Ovary (tissue), 9 donors: ENCODE measurements around the gene ESRRG. TPM values are rescaled to one million over a fixed set of nuclear protein-coding genes. Genes with fewer than 3 reads are reported as not detected.

ENCODE experiments used
- DNase-seq, 5 donors: peaks; one replicate each; pipeline ENCODE4 v3.0.0-alpha.2; 2019 to 2020
- H3K27ac ChIP-seq, 2 donors: fragments of 200-600 bp; one replicate each; pipeline versions ENCODE4 v1.5.1 to v1.8.0; 2019 to 2022
- H3K27me3 ChIP-seq: fragments of 200-600 bp; one replicate; pipeline ENCODE4 v1.8.0; 2022
- H3K36me3 ChIP-seq: fragments of 200-600 bp; sonication (generic); one replicate; pipeline ENCODE4 v1.5.1; 2019
- H3K4me1 ChIP-seq: one replicate; pipeline ENCODE4 v1.8.1; 2013; ENCODE audit warnings: mild to moderate bottlenecking, moderate library complexity; ENCODE audit not compliant: insufficient read depth
- H3K4me3 ChIP-seq: fragments of 200-600 bp; sonication (generic); one replicate; pipeline ENCODE4 v1.5.1; 2017
- H3K9me3 ChIP-seq, 2 donors: fragments of 200-600 bp in 1 of 2; sonication (generic) in 1 of 2; one replicate each; pipeline versions ENCODE4 v1.5.1 to v1.8.1; 2013 to 2019; ENCODE audit warnings: mild to moderate bottlenecking in 1 of 2, moderate library complexity in 1 of 2
- EP300 ChIP-seq: sonication (generic); formaldehyde crosslinking; IDR thresholded peaks from one replicate; pipeline ENCODE4 v1.6.1; 2017; ENCODE audit warnings: antibody characterized with exemption
- POLR2A ChIP-seq: fragments of 450-650 bp; IDR thresholded peaks from one replicate; pipeline ENCODE4 v1.6.1; 2017; ENCODE audit warnings: antibody characterized with exemption, mild to moderate bottlenecking, moderate library complexity
- WGBS, 3 donors: extraction: QIAGEN DNeasy Blood & Tissue Kit in 1 of 3; methylation state at CpG; one replicate each; pipeline versions ENCODE4 v1.1.5 to v1.1.7; 2013 to 2017; 5-methylcytosine and 5-hydroxymethylcytosine counted together
- intact Hi-C, 4 donors: fragments of 100-400 bp; cut with DNase I; formaldehyde crosslinking; loops; one replicate each; pipeline versions ENCODE4 v1.11.0 to v1.15.1; 2022 to 2023
- polyA plus RNA-seq, 2 donors: library from polyadenylated mRNA; stranded (reverse); fragments of 200-250 nt in 1 of 2; fragments of 350-450 nt in 1 of 2; fragmentation: Illumina TruSeq in 1 of 2; extraction: RNeasy Lipid Tissue Mini Kit (QIAGEN cat#74804) in 1 of 2; gene quantifications; one replicate each; pipeline ENCODE4 v1.2.3, GENCODE V29; 2013 to 2014
- total RNA-seq, 7 donors: library from RNA; depleted of rRNA in 2 of 7; stranded (reverse); fragments of >200 nt in 2 of 7; fragmentation: NEBNext Ultra II Directional in 3 of 7; extraction: Animal tissue kit (Norgen Biotek cat#: 25700) in 3 of 7; gene quantifications; one replicate each; pipeline versions ENCODE4 v1.1.0 to v1.2.4, GENCODE V29; 2016 to 2023
- TF ChIP-seq, protein P1 (sequence below), 3 donors: fragments of 450-650 bp in 2 of 3; fragments of 200-600 bp in 1 of 3; IDR thresholded peaks; one replicate each; pipeline versions ENCODE4 v1.5.1 to v1.8.0; 2016 to 2022; ENCODE audit warnings: antibody characterized with exemption in 3 of 3, mild to moderate bottlenecking in 1 of 3
- donor health status: DM: no; HTN: no; CAD: no; lungs with moderate emphysema.
- donor health status: DM: no; HTN: no; CAD: no.
- donor health status: Bipolar disorder and iron deficiency.
- donor health status: DM: yes; HTN: yes; CAD: no.
- donor health status: DM: no; HTN: no; CAD: no.
- donor health status: DM: yes; HTN: yes; CAD: no.

The ESRRG gene
- total and polyA plus RNA-seq, 9 donors: 0.07 to 3.2 (median 1.2) TPM

DNA sequence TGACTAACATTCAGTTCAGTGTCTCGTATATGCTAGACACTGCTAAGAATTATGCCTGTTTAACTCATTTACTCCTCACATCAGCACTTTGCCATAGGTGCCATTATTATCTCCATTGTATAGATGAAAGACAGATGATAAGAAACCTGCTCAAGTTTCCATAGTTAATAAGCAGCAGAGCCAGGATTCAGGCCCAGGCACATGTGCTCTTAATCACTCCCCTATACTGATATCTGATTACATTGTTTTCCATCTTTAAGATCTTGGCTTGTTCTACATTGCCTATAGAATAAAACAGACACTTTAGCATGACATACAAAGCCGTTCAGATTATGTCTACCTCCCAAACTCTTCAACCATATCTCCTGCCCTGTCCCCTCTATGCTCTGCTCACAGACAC lies 269.5 kb downstream of the ESRRG start:
- H3K27ac ChIP-seq: no peak overlapping the region
- 23 to 49% (median 32%) methylated on average over 2 of the region's 2 CpGs for WGBS, 3 donors
- no peaks in the 10 kb centered on the region for H3K4me1 ChIP-seq
- no peaks in the 10 kb centered on the region for H3K27me3 ChIP-seq
- intact Hi-C loops: no loop called here
- TF ChIP-seq POLR2A: no peak
- TF ChIP-seq, protein P1, sequence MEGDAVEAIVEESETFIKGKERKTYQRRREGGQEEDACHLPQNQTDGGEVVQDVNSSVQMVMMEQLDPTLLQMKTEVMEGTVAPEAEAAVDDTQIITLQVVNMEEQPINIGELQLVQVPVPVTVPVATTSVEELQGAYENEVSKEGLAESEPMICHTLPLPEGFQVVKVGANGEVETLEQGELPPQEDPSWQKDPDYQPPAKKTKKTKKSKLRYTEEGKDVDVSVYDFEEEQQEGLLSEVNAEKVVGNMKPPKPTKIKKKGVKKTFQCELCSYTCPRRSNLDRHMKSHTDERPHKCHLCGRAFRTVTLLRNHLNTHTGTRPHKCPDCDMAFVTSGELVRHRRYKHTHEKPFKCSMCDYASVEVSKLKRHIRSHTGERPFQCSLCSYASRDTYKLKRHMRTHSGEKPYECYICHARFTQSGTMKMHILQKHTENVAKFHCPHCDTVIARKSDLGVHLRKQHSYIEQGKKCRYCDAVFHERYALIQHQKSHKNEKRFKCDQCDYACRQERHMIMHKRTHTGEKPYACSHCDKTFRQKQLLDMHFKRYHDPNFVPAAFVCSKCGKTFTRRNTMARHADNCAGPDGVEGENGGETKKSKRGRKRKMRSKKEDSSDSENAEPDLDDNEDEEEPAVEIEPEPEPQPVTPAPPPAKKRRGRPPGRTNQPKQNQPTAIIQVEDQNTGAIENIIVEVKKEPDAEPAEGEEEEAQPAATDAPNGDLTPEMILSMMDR (IDR thresholded peaks at IDR 0.05): no peak
- TF ChIP-seq EP300: no peak
- no peak for DNase-seq
- no peak overlapping the region for H3K4me3 ChIP-seq
- no peaks in the 10 kb centered on the region for H3K9me3 ChIP-seq
- H3K36me3 ChIP-seq: no peaks in the 10 kb centered on the region
